ENCODE results near the gene IL4.
"Not testable (repeated sequence)": the region's sequence is repeated elsewhere in the genome, so short reads cannot be mapped to it uniquely, and the experiment has no call there.

Gene IL4

DNA sequence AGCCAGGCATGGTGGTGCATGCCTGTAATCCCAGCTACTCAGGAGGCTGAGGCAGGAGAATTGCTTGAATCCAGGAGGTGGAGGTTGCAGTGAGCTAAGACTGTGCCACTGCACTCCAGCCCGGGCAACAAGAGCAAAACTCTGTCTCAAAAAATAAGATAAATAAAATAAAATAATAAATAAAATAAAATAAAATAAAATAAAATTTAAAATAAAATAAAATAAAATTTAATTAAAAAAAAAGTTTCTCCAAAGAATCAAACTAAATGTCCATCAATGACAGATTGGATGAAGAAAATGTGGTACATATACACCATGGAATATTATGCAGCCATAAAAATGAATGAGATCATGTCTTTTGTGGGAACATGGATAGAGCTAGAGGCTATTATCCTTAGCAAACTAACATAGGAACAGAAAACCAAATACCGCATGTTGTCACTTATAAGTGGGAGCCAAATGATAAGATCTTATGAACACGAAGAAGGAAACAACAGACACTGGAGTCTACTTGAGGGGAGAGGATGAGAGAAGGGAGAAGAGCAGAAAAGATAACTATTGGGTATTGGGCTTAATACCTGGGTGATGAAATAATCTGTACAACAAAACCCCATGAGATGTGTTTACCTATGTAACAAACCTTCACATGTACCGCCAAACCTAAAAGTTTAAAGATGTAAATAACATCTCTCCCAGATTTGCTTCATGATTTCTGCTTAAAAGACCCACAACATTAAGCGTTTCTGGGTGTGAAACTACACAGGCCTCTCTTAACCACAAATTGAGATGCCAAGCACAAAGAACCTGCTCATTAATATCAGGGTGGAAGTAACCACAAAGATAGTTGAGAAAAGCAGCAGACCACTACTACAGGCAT, 18.2 kb downstream of the IL4 start:
- peak; percentile 24 for ATAC-seq
- not testable (repeated sequence) for H3K9me3 Mint-ChIP-seq, DNase-seq, H3K27me3 Mint-ChIP-seq, H3K4me3 Mint-ChIP-seq
- Mint-ChIP-seq H3K27ac (peak overlapping the region; percentile 72 to 89), H3K4me1 (peaks cover 30% of the 10 kb centered on the region)

GRCh38 chr5:132692632-132692967, 18.8 kb downstream of the IL4 start:
- Mint-ChIP-seq H3K27me3 (no peaks in the 10 kb centered on the region), H3K4me3 (no peak overlapping the region), H3K27ac (peak overlapping the region; percentile 72 to 89), H3K9me3 (no peaks in the 10 kb centered on the region), H3K4me1 (peaks cover 29% of the 10 kb centered on the region)
- ATAC-seq, result no peak
- DNase-seq, result no peak

DNA sequence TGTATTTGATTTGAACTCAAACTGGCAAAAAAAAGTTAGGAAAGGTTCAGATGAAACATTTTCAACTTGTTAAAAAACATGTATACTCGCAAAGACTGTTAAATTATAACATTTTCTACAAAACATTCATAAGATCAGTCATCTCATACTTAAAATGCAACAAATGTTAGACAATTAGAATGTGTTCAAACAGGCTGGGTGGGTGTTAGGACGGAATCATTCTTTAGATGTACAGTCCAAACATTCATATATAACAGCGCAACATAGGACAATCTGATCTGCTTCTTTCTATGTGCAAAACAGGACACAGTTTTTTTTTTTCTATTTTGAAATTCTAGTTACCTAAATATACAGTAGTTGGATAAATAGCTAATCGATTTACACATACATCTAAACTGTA, 22.2 kb downstream of the IL4 start:
- peak overlapping the region in 1 of 2 donors; percentile 14 for H3K27ac Mint-ChIP-seq
- no peaks in the 10 kb centered on the region for H3K27me3 Mint-ChIP-seq
- H3K4me1 Mint-ChIP-seq, result peaks cover 7% of the 10 kb centered on the region
- no peak overlapping the region for H3K4me3 Mint-ChIP-seq
- no peaks in the 10 kb centered on the region for H3K9me3 Mint-ChIP-seq
- DNase-seq (no peak), ATAC-seq (no peak)

DNA sequence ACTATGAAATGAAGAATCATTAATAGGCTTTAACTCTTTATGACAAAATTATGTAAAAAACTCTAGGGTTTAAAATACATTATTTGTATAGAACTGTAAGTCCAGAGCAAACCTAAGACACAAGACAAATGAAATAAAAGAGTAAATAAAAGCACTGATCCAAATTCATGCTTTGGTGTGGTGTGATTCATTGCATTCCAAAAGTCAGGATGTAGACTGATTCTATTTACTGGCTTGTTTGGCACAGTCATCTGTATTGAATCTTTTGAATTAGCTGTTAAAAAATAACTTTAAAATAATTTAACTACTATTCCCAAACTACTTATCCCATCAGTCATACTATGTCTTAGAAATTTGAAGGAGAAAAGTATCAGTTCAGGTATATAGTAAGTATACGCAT, 31.1 kb downstream of the IL4 start:
- ATAC-seq, result no peak
- H3K27ac Mint-ChIP-seq, result peak overlapping the region in 1 of 2 donors; percentile 48

DNA sequence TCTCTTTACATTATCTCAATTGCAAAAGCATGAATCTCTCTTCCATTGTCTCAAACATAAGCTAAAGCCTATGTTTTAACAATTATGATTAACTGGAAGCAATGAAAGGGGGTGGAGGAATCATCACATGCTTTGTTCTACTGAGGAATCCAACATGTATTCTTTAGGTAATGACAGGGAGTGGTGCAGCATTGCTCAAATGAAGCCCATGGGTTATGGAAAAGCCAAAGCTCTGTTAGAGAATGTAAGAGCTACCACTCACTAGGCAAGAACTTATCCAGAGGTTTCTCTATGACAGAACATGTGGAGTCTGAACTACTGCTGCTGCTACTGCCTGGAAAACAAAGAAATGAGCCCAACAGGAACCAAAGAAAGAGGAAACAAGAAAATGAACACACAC, 34.9 kb downstream of the IL4 start:
- H3K4me1 Mint-ChIP-seq, result peaks cover 19% of the 10 kb centered on the region
- DNase-seq (no peak), ATAC-seq (no peak)
- no peaks in the 10 kb centered on the region for H3K9me3 Mint-ChIP-seq
- H3K4me3 Mint-ChIP-seq, result no peak overlapping the region
- peak overlapping the region in 1 of 2 donors; percentile 17 for H3K27ac Mint-ChIP-seq
- no peaks in the 10 kb centered on the region for H3K27me3 Mint-ChIP-seq

More for the DNA sequence above, 31.1 kb downstream of the IL4 start:
- no peak for DNase-seq
- Mint-ChIP-seq H3K4me1 (peaks cover 17% of the 10 kb centered on the region), H3K4me3 (no peak overlapping the region), H3K27me3 (no peaks in the 10 kb centered on the region), H3K9me3 (no peaks in the 10 kb centered on the region)

GRCh38 chr5:132714456-132715307, 40.9 kb downstream of the IL4 start:
- H3K27ac Mint-ChIP-seq, result peak overlapping the region in 1 of 2 donors; percentile 12
- ATAC-seq, result peak; percentile 92

DNA sequence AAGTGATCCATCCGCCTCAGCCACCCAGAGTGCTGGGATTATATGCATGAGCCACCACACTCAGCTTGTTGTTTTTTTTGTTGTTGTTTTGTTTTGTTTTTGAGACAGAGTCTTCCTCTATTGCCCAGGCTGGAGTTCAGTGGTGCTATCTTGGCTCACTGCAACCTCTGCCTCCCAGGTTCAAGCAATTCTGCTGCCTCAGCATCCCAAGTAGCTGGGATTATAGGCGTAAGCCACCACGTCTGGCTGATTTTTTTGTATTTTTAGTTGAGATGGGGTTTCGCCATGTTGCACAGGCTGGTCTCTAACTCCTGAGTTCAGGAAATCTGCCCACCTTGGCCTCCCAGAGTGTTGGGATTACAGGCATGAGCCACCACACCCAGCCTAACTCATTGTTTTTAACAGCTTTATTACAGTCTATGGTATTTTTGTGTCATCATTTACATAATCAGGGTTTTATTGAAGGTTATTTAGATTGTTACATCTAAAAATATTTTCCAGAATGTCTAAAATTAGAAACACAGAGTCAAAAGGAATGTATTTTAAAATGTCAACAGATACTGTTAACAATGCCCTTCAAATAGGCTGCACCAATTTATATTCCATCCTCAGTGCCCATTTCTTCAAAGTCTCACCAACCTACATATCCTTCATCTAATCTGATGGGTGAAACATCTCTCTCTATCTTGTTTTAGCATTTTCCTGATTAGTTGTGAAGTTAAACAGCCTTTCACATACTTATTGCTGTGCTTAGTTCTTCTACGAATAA, 44.9 kb downstream of the IL4 start:
- Mint-ChIP-seq H3K27ac (no peak overlapping the region), H3K27me3 (no peaks in the 10 kb centered on the region), H3K4me1 (peaks cover 24% of the 10 kb centered on the region), H3K4me3 (no peak overlapping the region), H3K9me3 (no peaks in the 10 kb centered on the region)
- no peak for ATAC-seq
- no peak for DNase-seq

More at GRCh38 chr5:132714456-132715307, 40.9 kb downstream of the IL4 start:
- H3K9me3 Mint-ChIP-seq, result no peaks in the 10 kb centered on the region
- H3K27me3 Mint-ChIP-seq, result no peaks in the 10 kb centered on the region
- no peak overlapping the region for H3K4me3 Mint-ChIP-seq
- H3K4me1 Mint-ChIP-seq, result peaks cover 21% of the 10 kb centered on the region
- DNase-seq, result no peak

DNA sequence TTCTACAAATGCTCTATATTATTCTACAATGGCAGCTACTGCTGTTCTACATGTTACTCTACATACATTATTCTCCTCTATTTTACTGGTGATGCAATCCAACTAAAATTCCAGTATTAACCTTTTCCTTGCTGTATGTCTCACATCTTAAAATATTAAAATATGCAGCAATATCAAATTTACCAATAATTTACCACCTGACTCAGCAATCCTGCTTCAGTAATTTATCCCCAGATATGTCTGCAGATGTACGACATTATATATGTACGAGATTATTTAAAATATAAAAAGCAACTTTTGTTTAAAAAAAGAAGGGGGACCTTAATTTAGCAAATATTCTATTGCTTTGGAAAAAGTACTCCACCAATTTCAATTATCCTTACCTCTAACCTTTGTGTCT, 52.0 kb downstream of the IL4 start:
- no peaks in the 10 kb centered on the region for H3K27me3 Mint-ChIP-seq
- peaks cover 10% of the 10 kb centered on the region for H3K4me1 Mint-ChIP-seq
- DNase-seq (no peak), ATAC-seq (no peak)
- H3K4me3 Mint-ChIP-seq, result no peak overlapping the region
- H3K9me3 Mint-ChIP-seq, result no peaks in the 10 kb centered on the region
- H3K27ac Mint-ChIP-seq, result no peak overlapping the region

- ATAC-seq (no peak), DNase-seq (no peak)
- Mint-ChIP-seq H3K4me1 (peaks cover 10% of the 10 kb centered on the region), H3K27ac (no peak overlapping the region), H3K9me3 (no peaks in the 10 kb centered on the region), H3K27me3 (no peaks in the 10 kb centered on the region), H3K4me3 (no peak overlapping the region)
These were observed 56.1 kb downstream of the IL4 start for GRCh38 chr5:132729896-132730295.
